ENCODE results near the gene SMYD3.

SMYD3 gene

GRCh38 chr1:246506674-246507481 is at the start of gene SMYD3:
Gene SMYD3, minus strand, starts transcription at chr1:246507279.
- Histone ChIP-seq H3K4me3 (ENCODE audit: low read depth, low read length) (peak within 1 kb of the TSS; percentile 99), H3K27ac (ENCODE audit: low read depth, low read length) (no peak within 1 kb of the TSS), H3K4me1 (ENCODE audit: control insufficient read depth, insufficient read depth, low read length, unreplicated experiment) (peaks cover 10% of the 10 kb centered on the region), H2AFZ (ENCODE audit: low read length, unreplicated experiment) (peak within 1 kb of the TSS; percentile 96), H3K79me2 (ENCODE audit: control insufficient read depth, insufficient read depth, low read length, unreplicated experiment) (peaks cover 17% of the 10 kb centered on the region), H3K27me3 (ENCODE audit: insufficient read depth, low read length) (no peaks in the 10 kb centered on the region), H3K36me3 (ENCODE audit: insufficient read depth, low read length) (no peaks in the 10 kb centered on the region)

DNA sequence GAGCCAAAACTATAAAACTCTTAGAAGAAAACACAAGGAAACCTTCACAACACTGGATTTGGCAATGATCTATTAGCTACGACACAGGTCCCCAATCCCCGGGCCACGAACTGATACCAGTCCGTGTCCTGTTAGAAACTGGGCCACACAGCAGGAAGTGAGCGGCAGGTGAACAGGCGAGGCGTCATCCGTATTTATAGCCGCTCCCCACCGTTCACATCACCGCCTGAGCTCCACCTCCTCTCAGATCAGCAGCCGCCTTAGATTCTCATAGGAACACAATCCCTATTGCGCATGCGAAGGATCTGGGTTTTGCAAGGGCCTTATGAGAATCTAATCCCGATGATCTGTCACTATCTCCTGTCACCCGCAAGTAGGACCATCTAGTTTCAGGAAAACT is 47.1 kb upstream of the SMYD3 start:
- Histone ChIP-seq H2AFZ (ENCODE audit: low read length, unreplicated experiment) (no peak overlapping the region), H3K27ac (ENCODE audit: low read depth, low read length) (no peak overlapping the region), H3K79me2 (ENCODE audit: control insufficient read depth, insufficient read depth, low read length, unreplicated experiment) (peaks cover 6% of the 10 kb centered on the region), H3K4me1 (ENCODE audit: control insufficient read depth, insufficient read depth, low read length, unreplicated experiment) (no peaks in the 10 kb centered on the region), H3K27me3 (ENCODE audit: insufficient read depth, low read length) (no peaks in the 10 kb centered on the region), H3K4me3 (ENCODE audit: low read depth, low read length) (no peak overlapping the region), H3K36me3 (ENCODE audit: insufficient read depth, low read length) (peaks cover 24% of the 10 kb centered on the region)

GRCh38 chr1:246552110-246552509 is 45.0 kb upstream of the SMYD3 start:
- H3K27ac ChIP-seq (ENCODE audit: low read depth, low read length) = no peak overlapping the region
- peaks cover 31% of the 10 kb centered on the region for H3K36me3 ChIP-seq (ENCODE audit: insufficient read depth, low read length)
- H3K4me1 ChIP-seq (ENCODE audit: control insufficient read depth, insufficient read depth, low read length, unreplicated experiment) = no peaks in the 10 kb centered on the region
- no peak overlapping the region for H3K4me3 ChIP-seq (ENCODE audit: low read depth, low read length)
- peaks cover 6% of the 10 kb centered on the region for H3K79me2 ChIP-seq (ENCODE audit: control insufficient read depth, insufficient read depth, low read length, unreplicated experiment)
- H2AFZ ChIP-seq (ENCODE audit: low read length, unreplicated experiment) = no peak overlapping the region
- no peaks in the 10 kb centered on the region for H3K27me3 ChIP-seq (ENCODE audit: insufficient read depth, low read length)

DNA sequence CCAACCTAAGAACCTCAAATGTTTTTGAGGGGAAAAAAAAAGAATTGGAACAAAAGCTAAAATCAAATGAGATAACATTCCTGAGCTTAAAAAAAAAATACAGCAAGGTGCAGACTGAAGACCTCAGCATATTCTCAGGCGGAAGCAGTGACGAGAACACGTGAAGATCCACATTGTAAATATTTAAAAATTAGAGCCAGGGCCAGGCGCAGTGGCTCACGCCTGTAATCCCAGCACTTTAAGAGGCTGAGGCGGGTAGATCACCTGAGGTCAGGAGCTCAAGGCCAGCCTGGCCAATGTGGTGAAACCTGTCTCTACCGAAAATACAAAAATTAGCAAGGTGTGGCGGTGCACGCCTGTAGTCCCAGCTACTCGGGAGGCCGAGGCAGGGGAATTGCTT is 43.3 kb upstream of the SMYD3 start:
- peaks cover 6% of the 10 kb centered on the region for H3K79me2 ChIP-seq (ENCODE audit: control insufficient read depth, insufficient read depth, low read length, unreplicated experiment)
- H3K27ac ChIP-seq (ENCODE audit: low read depth, low read length) = no peak overlapping the region
- H3K4me3 ChIP-seq (ENCODE audit: low read depth, low read length) = no peak overlapping the region
- no peaks in the 10 kb centered on the region for H3K4me1 ChIP-seq (ENCODE audit: control insufficient read depth, insufficient read depth, low read length, unreplicated experiment)
- no peaks in the 10 kb centered on the region for H3K27me3 ChIP-seq (ENCODE audit: insufficient read depth, low read length)
- H3K36me3 ChIP-seq (ENCODE audit: insufficient read depth, low read length) = peaks cover 20% of the 10 kb centered on the region
- H2AFZ ChIP-seq (ENCODE audit: low read length, unreplicated experiment) = no peak overlapping the region

DNA sequence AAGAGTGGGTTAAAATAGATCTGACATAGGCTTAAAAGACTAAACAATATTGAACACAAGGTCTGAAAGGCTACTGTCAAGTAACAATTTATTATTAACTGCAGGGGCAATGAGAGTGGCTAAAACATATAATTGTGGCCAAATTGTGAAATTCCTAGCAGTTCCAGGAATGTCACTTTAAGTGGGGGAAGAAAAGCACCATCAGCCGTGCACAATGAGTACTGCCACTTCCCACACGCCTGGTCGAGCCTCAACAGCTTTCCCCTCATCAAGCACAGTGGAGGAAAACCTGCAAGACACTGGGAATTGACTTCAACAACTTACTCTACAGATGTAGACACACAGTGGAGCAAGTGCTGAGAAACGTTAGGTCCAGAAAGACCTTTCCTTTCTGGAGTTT is 42.6 kb upstream of the SMYD3 start:
- no peak overlapping the region for H2AFZ ChIP-seq (ENCODE audit: low read length, unreplicated experiment)
- peaks cover 6% of the 10 kb centered on the region for H3K79me2 ChIP-seq (ENCODE audit: control insufficient read depth, insufficient read depth, low read length, unreplicated experiment)
- H3K4me3 ChIP-seq (ENCODE audit: low read depth, low read length) = no peak overlapping the region
- H3K27ac ChIP-seq (ENCODE audit: low read depth, low read length) = no peak overlapping the region
- H3K27me3 ChIP-seq (ENCODE audit: insufficient read depth, low read length) = no peaks in the 10 kb centered on the region
- no peaks in the 10 kb centered on the region for H3K4me1 ChIP-seq (ENCODE audit: control insufficient read depth, insufficient read depth, low read length, unreplicated experiment)
- peaks cover 13% of the 10 kb centered on the region for H3K36me3 ChIP-seq (ENCODE audit: insufficient read depth, low read length)

DNA sequence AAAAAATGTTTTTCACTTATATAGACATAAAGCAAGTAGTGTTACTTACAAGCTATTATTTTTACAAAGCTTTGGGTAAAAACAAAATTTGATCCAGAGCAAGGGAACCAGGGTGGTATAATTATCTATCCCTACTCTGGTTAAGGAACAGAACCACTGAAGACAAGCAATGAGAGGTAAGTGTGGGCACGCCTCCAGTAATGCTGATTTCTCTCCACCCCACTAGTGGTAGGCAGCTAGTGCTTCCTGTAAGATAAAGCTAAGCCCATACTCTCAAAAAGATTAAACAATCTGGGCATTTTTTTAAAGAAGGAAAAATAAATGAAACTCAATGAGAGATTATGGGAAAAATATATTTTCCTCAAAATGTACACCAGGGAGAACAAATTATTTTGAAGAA is 36.9 kb upstream of the SMYD3 start:
- Histone ChIP-seq H2AFZ (ENCODE audit: low read length, unreplicated experiment) (no peak overlapping the region), H3K4me3 (ENCODE audit: low read depth, low read length) (no peak overlapping the region), H3K79me2 (ENCODE audit: control insufficient read depth, insufficient read depth, low read length, unreplicated experiment) (no peaks in the 10 kb centered on the region), H3K27ac (ENCODE audit: low read depth, low read length) (no peak overlapping the region), H3K36me3 (ENCODE audit: insufficient read depth, low read length) (peaks cover 24% of the 10 kb centered on the region), H3K4me1 (ENCODE audit: control insufficient read depth, insufficient read depth, low read length, unreplicated experiment) (no peaks in the 10 kb centered on the region), H3K27me3 (ENCODE audit: insufficient read depth, low read length) (no peaks in the 10 kb centered on the region)

DNA sequence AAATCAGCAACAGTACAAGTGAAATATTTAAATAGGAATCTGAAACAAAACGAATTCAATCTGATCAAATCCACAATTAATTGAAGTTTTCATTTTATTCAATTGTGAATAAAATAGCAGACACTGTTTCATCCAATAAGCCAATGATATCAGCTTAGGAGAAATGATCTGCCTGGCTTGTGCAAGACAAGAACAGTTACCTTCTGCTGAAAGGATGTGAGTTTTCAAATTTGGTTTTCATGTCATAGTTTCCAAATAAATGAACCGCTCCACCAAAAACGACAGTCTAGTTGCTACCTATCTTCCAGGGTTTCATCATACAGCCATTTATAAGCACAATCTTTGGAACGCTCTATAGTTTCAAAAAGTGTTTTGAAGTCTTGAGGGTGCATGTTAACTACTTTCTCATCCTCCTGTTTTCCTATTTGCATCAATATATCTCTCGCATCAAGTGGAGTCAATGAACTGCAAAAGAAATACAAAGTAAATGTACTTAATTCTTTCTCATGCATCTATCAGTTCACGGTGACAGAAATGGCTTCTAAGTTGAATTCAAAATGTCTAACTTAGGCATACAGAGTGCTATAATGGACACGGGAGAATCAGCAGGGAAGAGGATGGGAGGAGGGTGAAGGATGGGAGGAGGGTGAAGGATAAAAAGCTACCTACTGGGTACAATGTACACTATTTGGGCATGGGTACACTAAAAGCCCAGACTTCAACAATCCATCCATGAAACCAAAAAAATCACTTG is 33.8 kb upstream of the SMYD3 start:
- no peaks in the 10 kb centered on the region for H3K27me3 ChIP-seq (ENCODE audit: insufficient read depth, low read length)
- H3K27ac ChIP-seq (ENCODE audit: low read depth, low read length) = no peak overlapping the region
- no peak overlapping the region for H3K4me3 ChIP-seq (ENCODE audit: low read depth, low read length)
- H3K79me2 ChIP-seq (ENCODE audit: control insufficient read depth, insufficient read depth, low read length, unreplicated experiment) = no peaks in the 10 kb centered on the region
- peaks cover 17% of the 10 kb centered on the region for H3K36me3 ChIP-seq (ENCODE audit: insufficient read depth, low read length)
- H2AFZ ChIP-seq (ENCODE audit: low read length, unreplicated experiment) = no peak overlapping the region
- H3K4me1 ChIP-seq (ENCODE audit: control insufficient read depth, insufficient read depth, low read length, unreplicated experiment) = no peaks in the 10 kb centered on the region

DNA sequence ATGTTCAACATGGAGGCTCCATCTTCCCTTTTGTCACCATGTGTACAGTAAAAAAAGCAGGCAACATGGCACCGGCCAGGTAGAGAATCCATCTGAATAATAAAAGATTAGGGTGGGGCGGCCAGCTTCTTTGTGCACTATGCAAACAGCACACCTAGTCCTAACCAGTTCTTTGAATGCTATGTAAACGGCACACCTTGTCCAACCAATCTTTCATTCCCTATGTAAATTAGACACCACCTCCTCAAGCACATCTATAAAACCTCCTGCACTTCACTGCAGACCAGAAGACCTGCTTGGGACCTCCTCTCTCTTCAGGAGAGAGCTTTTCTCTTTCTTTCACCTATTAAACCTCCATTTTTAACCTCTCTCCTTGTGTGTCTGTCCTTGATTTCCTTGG is 30.8 kb upstream of the SMYD3 start:
- Histone ChIP-seq H2AFZ (ENCODE audit: low read length, unreplicated experiment) (no peak overlapping the region), H3K27me3 (ENCODE audit: insufficient read depth, low read length) (peaks cover 17% of the 10 kb centered on the region), H3K36me3 (ENCODE audit: insufficient read depth, low read length) (peaks cover 11% of the 10 kb centered on the region), H3K27ac (ENCODE audit: low read depth, low read length) (no peak overlapping the region), H3K4me1 (ENCODE audit: control insufficient read depth, insufficient read depth, low read length, unreplicated experiment) (no peaks in the 10 kb centered on the region), H3K79me2 (ENCODE audit: control insufficient read depth, insufficient read depth, low read length, unreplicated experiment) (no peaks in the 10 kb centered on the region), H3K4me3 (ENCODE audit: low read depth, low read length) (no peak overlapping the region)

DNA sequence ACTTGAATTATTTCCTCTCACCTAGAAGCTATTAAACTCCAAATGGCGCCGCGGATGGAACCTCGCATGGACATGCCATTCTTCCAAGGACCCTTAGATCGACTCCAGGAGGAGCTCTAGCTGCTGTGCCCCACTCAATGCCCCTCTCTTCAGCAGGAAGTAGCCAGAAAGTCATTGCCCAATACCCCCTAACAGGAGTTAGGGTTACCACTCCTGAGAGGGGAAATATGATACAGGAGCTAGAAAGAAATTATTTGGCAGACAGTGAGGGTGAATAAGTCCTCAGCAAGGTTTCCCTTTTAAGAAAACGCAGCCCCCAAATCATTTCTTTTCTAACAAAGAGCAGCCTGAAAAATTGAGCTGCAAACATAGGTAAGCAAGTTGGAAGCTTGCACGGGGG is 30.4 kb upstream of the SMYD3 start:
- Histone ChIP-seq H3K4me1 (ENCODE audit: control insufficient read depth, insufficient read depth, low read length, unreplicated experiment) (no peaks in the 10 kb centered on the region), H3K36me3 (ENCODE audit: insufficient read depth, low read length) (peaks cover 9% of the 10 kb centered on the region), H2AFZ (ENCODE audit: low read length, unreplicated experiment) (no peak overlapping the region), H3K4me3 (ENCODE audit: low read depth, low read length) (no peak overlapping the region), H3K27ac (ENCODE audit: low read depth, low read length) (no peak overlapping the region), H3K27me3 (ENCODE audit: insufficient read depth, low read length) (peaks cover 22% of the 10 kb centered on the region), H3K79me2 (ENCODE audit: control insufficient read depth, insufficient read depth, low read length, unreplicated experiment) (no peaks in the 10 kb centered on the region)

- Histone ChIP-seq H3K4me3 (ENCODE audit: low read depth, low read length) (no peak overlapping the region), H3K27me3 (ENCODE audit: insufficient read depth, low read length) (peaks cover 23% of the 10 kb centered on the region), H3K79me2 (ENCODE audit: control insufficient read depth, insufficient read depth, low read length, unreplicated experiment) (no peaks in the 10 kb centered on the region), H3K36me3 (ENCODE audit: insufficient read depth, low read length) (no peaks in the 10 kb centered on the region), H2AFZ (ENCODE audit: low read length, unreplicated experiment) (no peak overlapping the region), H3K4me1 (ENCODE audit: control insufficient read depth, insufficient read depth, low read length, unreplicated experiment) (no peaks in the 10 kb centered on the region), H3K27ac (ENCODE audit: low read depth, low read length) (no peak overlapping the region)
Measured at GRCh38 chr1:246534114-246534513, 27.0 kb upstream of the SMYD3 start.
